HG03108 (cell line): ENCODE data around the gene CTBP2.

Source experiments
- ATAC-seq: cut with Tn5 transposase; IDR thresholded peaks from one replicate; pipeline ENCODE4 v1.9.1; 2021; ENCODE audit warnings: moderate library complexity; ENCODE audit not compliant: unreplicated experiment

The CTBP2 gene

GRCh38 chr10:125128397-125129075 lies 31.8 kb downstream of the CTBP2 start:
- no peak for ATAC-seq

- no peak for ATAC-seq
Observed at GRCh38 chr10:125127986-125128385, 32.4 kb downstream of the CTBP2 start.

- no peak for ATAC-seq
Observed at GRCh38 chr10:125127110-125127509, 33.3 kb downstream of the CTBP2 start.

- no peak for ATAC-seq
Observed at GRCh38 chr10:125125951-125126735, 34.2 kb downstream of the CTBP2 start.

- no peak for ATAC-seq
Observed at GRCh38 chr10:125124907-125125306, 35.5 kb downstream of the CTBP2 start.

- no peak for ATAC-seq
Observed at GRCh38 chr10:125124115-125124487, 36.3 kb downstream of the CTBP2 start.

- no peak for ATAC-seq
Observed at GRCh38 chr10:125123476-125124114, 36.8 kb downstream of the CTBP2 start.

GRCh38 chr10:125122566-125122965 lies 37.8 kb downstream of the CTBP2 start:
- no peak for ATAC-seq

GRCh38 chr10:125121003-125121402 lies 39.4 kb downstream of the CTBP2 start:
- ATAC-seq: no peak

- no peak for ATAC-seq
Observed at GRCh38 chr10:125120053-125120710, 40.2 kb downstream of the CTBP2 start.

- no peak for ATAC-seq
Observed at GRCh38 chr10:125118701-125119100, 41.7 kb downstream of the CTBP2 start.

GRCh38 chr10:125118011-125118611 lies 42.3 kb downstream of the CTBP2 start:
- no peak for ATAC-seq

GRCh38 chr10:125116652-125117310 lies 43.6 kb downstream of the CTBP2 start:
- ATAC-seq: no peak

GRCh38 chr10:125116041-125116649 lies 44.2 kb downstream of the CTBP2 start:
- ATAC-seq: no peak

- ATAC-seq: no peak
Observed at GRCh38 chr10:125115409-125115808, 45.0 kb downstream of the CTBP2 start.

- ATAC-seq: no peak
Observed at GRCh38 chr10:125114761-125115391, 45.5 kb downstream of the CTBP2 start.

- ATAC-seq: no peak
Observed at GRCh38 chr10:125113691-125114371, 46.5 kb downstream of the CTBP2 start.

GRCh38 chr10:125112697-125113494 lies 47.5 kb downstream of the CTBP2 start:
- ATAC-seq: no peak
